ENCODE measurements around the gene ITPK1.

The ITPK1 gene

DNA sequence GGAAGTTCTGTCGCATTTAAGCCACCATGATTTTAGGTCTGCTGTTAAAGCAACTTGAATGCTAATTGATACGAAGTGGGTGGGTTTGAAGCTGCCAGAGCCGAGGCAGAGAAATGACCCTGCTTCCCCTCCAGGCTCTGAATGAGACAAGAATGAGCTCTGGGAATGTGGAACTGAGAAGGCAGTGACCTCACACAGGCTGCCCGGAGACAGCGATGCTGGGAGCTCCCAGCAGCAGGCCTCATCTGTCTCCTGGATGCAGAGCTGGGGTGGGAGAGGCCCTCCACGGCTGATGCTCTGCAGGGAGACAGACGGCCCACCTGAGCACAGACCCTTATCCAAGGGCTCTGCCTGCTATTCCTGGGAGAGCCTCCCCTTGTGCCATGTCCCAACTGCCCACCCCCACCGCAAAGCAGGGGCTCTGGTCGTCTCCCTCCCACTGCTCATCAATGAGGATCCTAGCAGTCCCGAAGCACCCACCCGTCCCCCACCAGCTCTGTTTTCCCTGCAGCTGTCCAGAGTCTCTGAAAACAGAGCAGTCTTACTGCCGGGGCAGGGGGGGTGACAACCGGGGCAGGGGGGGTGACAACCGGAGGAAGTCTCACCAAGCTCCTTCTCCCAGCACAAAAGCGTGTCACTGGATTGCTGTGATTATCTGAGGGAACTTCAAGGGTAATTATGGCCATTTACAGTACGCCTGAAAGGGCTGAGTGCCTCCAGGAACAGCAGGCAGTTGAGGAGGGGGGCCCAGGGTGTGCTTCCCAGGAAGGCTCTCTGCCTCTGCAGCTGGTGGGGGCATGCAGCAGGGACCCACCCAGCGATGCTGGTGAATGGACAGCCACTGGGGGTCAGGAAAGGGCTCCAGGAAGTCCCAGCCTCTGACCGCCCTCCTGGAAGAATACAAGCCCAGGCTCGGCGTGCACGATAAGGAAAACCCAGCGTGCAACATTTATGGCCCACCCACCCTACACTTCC is 125.0 kb downstream of the ITPK1 start:
- no peak overlapping the region for H3K27ac ChIP-seq
- TF ChIP-seq, protein P1, sequence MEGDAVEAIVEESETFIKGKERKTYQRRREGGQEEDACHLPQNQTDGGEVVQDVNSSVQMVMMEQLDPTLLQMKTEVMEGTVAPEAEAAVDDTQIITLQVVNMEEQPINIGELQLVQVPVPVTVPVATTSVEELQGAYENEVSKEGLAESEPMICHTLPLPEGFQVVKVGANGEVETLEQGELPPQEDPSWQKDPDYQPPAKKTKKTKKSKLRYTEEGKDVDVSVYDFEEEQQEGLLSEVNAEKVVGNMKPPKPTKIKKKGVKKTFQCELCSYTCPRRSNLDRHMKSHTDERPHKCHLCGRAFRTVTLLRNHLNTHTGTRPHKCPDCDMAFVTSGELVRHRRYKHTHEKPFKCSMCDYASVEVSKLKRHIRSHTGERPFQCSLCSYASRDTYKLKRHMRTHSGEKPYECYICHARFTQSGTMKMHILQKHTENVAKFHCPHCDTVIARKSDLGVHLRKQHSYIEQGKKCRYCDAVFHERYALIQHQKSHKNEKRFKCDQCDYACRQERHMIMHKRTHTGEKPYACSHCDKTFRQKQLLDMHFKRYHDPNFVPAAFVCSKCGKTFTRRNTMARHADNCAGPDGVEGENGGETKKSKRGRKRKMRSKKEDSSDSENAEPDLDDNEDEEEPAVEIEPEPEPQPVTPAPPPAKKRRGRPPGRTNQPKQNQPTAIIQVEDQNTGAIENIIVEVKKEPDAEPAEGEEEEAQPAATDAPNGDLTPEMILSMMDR (conservative IDR thresholded peaks at IDR 0.05), result no peak

DNA sequence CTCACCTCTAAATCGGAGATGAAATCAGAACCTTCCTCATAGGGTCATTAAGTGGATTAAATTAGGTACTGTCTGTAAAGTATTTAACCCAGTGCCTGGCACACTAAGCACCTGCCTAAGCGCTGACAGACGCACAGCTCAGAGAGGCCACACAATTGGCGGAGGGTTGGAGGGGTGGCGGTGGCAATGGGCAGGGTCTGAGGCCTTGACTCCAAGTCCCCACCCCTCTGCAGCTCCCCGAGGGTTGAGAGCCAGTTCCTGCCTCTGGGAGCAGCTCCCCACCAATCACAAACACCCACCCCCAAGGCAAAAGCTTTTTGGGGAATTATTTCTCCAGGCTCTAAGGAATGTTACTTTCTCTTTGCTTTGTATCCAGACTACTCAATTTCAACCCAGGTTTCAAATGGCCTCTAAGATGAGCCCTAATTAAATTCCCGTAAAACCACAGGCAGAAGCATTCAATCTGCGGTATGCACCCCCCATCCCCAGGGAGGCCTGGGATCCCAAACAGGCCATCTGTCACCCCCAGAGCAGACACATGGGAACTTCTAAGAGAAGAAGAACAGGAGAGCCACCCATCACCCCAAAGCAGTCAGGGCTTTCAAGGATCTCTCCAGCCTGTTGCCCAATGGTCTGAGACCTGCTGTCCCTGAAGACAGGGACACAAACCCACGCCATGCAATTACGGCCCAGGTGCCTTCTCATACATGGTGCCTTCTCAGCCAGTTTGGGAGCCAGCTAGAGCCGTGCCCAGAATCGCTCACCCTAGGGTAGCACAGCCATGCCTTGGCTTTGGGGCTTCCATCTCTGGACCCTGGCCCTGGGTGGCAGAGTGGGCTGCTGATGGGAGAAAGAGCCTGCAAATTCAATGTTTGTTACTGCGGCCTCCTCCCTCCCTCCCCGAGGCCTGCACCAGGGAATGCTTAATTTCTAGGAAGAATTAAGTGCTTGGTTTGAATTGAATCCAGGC is 126.7 kb downstream of the ITPK1 start:
- TF ChIP-seq, protein P1 (conservative IDR thresholded peaks at IDR 0.05), result no peak
- peak overlapping the region; percentile 56 for H3K27ac ChIP-seq

DNA sequence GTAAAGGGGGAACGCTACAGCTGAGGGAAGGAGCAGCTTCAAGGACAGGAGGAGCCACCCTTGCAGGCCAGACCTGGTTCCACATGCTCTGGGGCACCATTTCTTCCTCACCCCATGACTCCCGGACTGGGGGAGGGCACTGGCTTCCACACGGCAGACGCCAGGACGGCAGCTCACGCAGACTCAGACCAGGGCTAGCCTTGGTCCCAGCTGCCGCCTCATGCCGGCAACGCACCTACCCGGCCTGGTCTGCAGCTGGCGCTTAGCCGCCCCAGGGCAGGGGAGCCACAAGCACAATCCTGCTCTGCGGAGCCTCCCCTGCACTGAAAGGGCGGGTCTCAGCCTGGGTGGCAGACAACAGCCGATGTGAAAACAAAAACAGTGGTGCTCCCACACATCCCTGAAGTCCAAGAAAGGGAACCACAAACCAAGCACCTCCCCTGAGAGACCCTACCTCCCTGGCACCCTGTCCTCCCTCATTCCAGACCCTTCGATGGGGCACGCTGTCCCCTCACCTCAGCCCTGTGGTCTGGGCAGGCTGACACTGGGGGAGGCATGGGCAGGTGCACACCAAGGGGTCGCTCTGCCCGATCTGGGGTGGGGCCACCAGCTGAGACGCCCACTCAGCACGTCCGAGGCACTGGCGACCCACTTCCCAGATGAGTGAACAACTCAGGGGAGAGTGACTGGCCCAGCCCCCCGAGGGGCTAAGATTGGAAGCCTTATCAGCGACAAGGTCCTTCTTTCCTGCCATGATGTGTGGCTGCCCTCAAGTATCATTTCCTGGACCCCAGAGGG is 127.8 kb downstream of the ITPK1 start:
- TF ChIP-seq, protein P1 (conservative IDR thresholded peaks at IDR 0.05), result no peak
- H3K27ac ChIP-seq, result peak overlapping the region; percentile 56

DNA sequence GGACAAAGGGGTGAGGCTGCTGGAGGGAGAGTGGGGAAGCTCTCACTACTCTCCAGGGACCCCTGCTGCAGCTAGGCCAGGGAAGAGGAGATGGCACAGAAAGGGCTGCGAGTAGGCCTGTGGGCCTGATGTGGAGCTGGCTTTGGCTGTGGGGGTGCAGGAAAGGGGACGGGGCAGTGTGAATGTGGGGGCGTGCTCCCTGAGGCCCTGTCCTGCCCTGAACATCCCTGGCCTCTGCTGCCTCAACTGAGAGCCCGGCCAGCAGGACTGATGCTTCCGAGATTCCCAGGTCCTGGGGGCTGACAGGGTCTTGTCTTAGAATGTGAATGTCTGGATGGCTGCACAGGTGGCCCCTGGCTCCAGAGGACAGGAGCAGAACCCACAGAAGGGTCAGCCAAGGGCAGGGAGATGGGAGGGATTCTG is 128.6 kb downstream of the ITPK1 start:
- TF ChIP-seq, protein P1 (conservative IDR thresholded peaks at IDR 0.05), result no peak

DNA sequence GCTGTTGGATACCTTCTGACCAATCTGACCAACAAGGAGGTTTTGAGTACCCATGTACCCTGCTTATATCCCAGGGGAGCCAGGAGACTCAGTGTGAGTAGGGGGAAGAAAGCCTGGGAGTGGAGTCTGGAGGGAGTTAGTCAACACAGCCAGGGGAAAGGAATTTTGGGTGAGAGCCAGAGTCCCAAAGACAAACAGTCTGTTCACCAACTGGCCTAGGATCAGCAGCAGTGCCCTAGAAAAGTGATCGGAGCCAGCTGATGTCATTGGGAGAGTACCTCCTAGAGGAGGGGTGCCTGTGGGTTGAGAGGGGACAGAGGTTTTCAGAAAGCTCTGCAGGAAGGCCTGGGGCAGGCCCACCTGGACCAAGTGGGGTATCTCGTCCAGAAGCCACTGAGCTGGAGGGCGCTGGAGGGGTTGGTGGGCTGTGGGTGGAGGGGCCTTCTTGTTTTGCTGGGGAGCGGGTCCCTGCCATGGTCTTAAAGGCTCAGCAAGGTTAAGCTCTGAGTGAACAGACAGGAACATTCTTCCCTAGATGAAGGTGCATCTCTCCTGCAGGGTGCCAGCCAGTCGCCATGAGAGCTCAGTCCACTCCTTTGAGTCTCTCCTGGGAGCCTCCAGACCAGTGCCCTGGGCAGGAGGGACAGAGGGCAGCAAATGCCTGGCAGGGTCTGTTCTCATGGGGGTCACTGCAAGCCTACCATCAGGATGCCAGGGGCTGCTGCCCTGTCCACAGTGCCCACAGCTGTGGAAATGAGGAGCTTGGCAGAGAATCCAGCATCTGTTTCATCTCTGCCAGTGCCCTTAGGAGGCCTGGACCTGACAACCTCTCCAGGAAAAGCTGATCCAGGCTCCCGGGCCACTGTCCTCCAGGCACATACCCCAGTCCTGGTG is 129.2 kb downstream of the ITPK1 start:
- H3K27ac ChIP-seq, result peak overlapping the region; percentile 56
- TF ChIP-seq, protein P1 (conservative IDR thresholded peaks at IDR 0.05), result no peak

More for the DNA sequence above, 128.6 kb downstream of the ITPK1 start:
- peak overlapping the region; percentile 56 for H3K27ac ChIP-seq

DNA sequence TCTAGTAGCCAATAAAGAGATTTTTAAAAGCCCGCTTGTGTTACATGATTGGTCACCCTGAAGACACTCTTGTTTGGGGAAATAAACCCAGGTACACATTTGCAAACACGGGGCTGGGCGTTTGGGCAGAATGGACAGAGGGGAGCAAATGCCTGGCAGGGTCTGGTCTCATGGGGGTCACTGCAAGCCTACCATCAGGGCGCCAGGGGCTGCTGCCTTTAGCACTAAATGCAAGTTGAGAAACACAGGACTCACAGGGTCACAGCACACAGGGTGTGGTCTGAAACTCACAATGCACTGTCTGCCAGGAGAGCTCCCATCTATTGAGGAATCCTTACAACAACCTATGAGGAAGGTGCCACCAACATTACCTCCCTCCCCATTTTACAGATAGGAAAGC is 130.2 kb downstream of the ITPK1 start:
- TF ChIP-seq, protein P1 (conservative IDR thresholded peaks at IDR 0.05), result no peak
- peak overlapping the region; percentile 56 for H3K27ac ChIP-seq
